ENCODE measurements around the gene ASPSCR1.

Gene ASPSCR1

DNA sequence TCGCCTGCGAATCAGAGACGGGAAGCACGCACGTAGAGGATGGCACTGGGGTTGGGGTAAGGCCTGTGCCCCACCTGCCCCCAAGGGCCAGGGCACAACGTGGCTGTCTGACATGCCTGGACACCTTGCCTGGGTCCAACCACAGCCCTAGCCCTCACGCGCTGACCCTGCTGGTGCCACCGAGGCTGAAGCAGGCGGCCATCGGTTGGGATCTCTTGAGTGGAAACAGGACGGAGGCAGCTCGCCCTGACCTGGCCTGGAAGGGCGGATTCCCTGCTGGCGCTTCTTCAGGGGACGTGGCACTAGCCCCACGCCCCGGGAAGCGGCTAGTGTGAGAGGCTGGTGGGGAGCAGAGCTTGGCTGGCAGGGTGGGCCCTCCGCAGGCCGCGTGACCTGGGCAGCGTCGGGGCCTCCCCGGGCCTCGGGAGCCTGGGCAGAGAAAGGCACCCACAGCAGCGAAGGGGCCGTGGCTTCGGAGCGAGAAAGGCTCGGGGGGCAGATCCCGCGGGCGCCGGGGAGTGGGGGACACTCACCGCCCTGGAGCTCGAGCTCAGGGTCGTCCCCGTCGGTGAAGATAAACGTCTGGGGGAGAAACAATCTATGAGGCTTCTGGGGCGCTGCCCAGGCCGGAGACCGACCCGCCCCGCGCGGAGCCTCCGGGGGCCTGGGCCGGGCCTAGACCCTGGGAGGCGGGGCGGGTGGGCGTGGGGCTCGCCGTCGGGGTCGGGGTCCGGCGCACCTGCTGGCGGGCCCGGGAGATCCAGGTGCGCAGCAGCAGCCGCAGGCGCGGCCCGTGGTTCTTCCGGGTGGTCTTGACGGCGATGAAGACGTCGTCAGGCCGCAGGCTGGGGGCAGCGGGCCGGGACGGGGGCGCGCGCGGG lies 73.6 kb downstream of the ASPSCR1 start:
- peak; percentile 59 for DNase-seq (ENCODE audit: insufficient read length, low spot score)
- TF ChIP-seq PAX5 (IDR thresholded peaks at IDR 0.05; ENCODE audit: insufficient read depth, low read length, severe bottlenecking) (no peak), POLR2AphosphoS5 (IDR thresholded peaks at IDR 0.05; ENCODE audit: low read depth, low read length) (no peak), SPI1 (IDR thresholded peaks at IDR 0.05; ENCODE audit: low read depth, low read length) (no peak), TAF1 (IDR thresholded peaks at IDR 0.05; ENCODE audit: low read depth, low read length) (no peak), POU2F2 (IDR thresholded peaks at IDR 0.05; ENCODE audit: low read depth, low read length) (no peak), POLR2A (IDR thresholded peaks at IDR 0.05; ENCODE audit: low read depth, low read length) (no peak)
- no peak for FAIRE-seq

DNA sequence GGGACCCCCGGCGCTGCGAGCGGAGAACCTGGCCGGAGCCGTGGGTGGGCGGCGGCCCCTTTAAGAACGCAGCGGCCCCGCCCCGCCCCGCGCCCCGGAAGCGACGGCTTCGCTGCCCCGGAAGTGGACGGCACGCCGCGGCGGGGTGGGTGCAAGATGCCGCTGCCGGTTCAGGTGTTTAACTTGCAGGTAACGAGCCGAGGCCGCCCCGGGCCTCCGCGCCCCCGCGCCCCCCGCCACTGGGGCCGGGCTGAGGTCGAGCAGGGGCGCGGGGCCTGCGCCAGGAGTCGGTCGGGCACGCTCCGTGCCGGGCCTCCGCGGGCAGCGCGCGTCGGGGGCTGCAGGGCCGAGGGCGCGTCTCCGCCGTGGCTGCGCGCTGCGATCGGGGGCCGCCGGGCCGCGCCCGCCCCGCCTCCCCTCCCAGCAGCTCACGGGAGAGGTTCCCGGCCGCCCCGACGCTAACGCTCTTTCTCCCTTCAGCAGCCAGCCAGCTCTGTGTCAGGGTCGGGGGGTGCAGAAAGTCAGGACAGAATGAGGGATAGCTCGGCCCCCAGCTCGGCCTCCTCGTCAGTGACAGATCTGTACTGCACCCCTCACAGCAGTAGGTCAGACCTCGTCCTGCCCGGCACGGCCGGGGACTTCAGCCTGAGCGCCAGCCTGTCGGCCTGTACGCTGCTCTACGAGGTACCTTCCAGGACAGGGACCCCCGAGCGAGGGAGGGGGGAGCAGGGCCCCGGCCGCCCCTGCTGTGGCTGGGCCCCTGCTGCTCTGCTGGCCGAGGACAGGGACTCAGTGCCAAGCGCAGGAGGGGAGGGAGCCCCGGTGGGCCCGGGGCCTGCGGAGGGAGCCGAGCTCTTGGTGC lies 74.6 kb downstream of the ASPSCR1 start, which contains the start of the genes GPS1 and RFNG:
Gene GPS1 (plus strand): TSS at position 123 of the 862 bp plus-strand sequence. CDS start 34 bp downstream, at position 157.
Gene RFNG (minus strand): TSS at position 36 of the 862 bp plus-strand sequence. CDS start 45 bp downstream, outside the sequence.
- DNase-seq (ENCODE audit: insufficient read length, low spot score) (peak; percentile 98), FAIRE-seq (peak; percentile 98)
- no peak for TF ChIP-seq SPI1 (IDR thresholded peaks at IDR 0.05; ENCODE audit: low read depth, low read length)
- TF ChIP-seq TAF1 (IDR thresholded peaks at IDR 0.05; ENCODE audit: low read depth, low read length): no peak
- no peak for TF ChIP-seq POU2F2 (IDR thresholded peaks at IDR 0.05; ENCODE audit: low read depth, low read length)
- TF ChIP-seq PAX5 (IDR thresholded peaks at IDR 0.05; ENCODE audit: insufficient read depth, low read length, severe bottlenecking): no peak

DNA sequence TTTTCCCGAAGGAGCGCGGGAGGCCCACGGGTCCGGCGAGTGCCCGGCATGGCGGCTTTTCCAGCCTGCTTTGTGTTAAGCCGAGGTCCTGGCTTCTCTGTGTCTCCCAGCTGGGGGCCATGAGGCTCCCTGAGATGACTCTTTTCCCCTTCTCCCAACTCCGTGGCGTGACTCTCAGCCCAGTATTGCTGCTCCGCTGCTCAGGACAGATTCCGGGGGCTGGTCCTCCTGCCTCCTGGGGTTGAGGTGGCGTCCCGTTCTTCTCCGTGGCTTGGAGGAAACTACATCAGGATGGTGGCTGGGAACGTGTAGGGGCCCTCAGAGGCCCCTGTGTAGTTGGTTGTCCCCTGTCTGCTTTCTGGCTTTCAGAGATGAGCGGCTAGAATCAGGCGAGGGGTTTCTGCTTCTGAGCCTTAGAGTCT lies 75.2 kb downstream of the ASPSCR1 start:
- no peak for DNase-seq (ENCODE audit: insufficient read length, low spot score)
- no peak for FAIRE-seq
- TF ChIP-seq POU2F2 (IDR thresholded peaks at IDR 0.05; ENCODE audit: low read depth, low read length) (no peak), POLR2AphosphoS5 (IDR thresholded peaks at IDR 0.05; ENCODE audit: low read depth, low read length) (no peak), PAX5 (IDR thresholded peaks at IDR 0.05; ENCODE audit: insufficient read depth, low read length, severe bottlenecking) (no peak), SPI1 (IDR thresholded peaks at IDR 0.05; ENCODE audit: low read depth, low read length) (no peak), TAF1 (IDR thresholded peaks at IDR 0.05; ENCODE audit: low read depth, low read length) (no peak), POLR2A (IDR thresholded peaks at IDR 0.05; ENCODE audit: low read depth, low read length) (no peak)

DNA sequence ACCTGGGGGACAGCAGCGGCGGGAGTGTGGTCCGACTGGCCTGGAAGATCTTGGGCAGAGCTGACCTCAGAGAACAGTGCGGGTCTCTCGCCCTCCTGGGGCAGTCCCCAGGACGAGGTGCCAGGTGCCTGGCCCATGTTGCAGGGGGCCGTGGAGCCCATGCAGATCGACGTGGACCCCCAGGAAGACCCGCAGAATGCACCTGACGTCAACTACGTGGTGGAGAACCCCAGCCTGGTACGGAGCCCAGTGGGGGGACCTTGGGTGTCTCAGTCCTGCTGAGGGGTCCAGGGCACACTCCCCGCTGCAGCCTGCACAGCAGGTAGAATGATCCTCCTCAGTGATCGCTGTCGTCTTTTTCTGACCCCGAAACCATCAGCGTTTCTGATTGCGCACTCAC lies 75.7 kb downstream of the ASPSCR1 start:
- FAIRE-seq: no peak
- TF ChIP-seq PAX5 (IDR thresholded peaks at IDR 0.05; ENCODE audit: insufficient read depth, low read length, severe bottlenecking) (no peak), SPI1 (IDR thresholded peaks at IDR 0.05; ENCODE audit: low read depth, low read length) (no peak), POLR2AphosphoS5 (IDR thresholded peaks at IDR 0.05; ENCODE audit: low read depth, low read length) (no peak), POLR2A (IDR thresholded peaks at IDR 0.05; ENCODE audit: low read depth, low read length) (no peak), TAF1 (IDR thresholded peaks at IDR 0.05; ENCODE audit: low read depth, low read length) (no peak), POU2F2 (IDR thresholded peaks at IDR 0.05; ENCODE audit: low read depth, low read length) (no peak)
- no peak for DNase-seq (ENCODE audit: insufficient read length, low spot score)

DNA sequence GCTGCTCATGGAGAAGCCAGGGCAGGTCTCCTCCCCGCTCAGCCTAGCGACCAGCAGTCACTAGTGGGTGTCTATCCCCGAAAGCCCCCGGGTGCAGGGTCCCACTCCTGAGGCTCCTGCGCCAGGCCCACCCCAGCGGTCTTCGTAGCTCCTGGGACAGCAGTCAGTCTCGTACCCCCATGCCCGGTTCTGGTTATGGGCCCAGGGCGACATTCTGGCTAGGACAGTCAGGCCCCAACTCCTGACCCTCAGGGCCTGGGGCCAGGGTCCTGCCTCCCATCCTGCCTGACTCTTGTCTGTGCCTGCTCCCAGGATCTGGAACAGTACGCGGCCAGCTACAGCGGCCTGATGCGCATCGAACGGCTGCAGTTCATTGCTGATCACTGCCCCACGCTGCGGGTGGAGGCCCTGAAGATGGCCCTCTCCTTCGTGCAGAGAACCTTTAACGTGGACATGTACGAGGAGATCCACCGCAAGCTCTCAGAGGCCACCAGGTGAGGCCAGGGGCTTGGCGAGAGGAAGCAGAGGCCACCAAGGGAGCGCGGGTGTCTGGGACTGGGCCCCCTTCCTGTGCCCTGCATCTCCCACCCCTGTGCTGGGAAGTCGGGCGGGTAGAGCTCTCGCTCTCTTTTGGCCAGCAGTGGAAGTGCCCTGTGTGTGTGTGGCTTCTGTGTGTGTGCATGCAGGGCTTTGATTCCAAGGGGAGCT lies 76.3 kb downstream of the ASPSCR1 start:
- DNase-seq (ENCODE audit: insufficient read length, low spot score) (no peak), FAIRE-seq (no peak)
- TF ChIP-seq POLR2AphosphoS5 (IDR thresholded peaks at IDR 0.05; ENCODE audit: low read depth, low read length): 0 out of 2 replicates have a peak, but pooled peaks have one; percentile 17
- no peak for TF ChIP-seq POU2F2 (IDR thresholded peaks at IDR 0.05; ENCODE audit: low read depth, low read length)

DNA sequence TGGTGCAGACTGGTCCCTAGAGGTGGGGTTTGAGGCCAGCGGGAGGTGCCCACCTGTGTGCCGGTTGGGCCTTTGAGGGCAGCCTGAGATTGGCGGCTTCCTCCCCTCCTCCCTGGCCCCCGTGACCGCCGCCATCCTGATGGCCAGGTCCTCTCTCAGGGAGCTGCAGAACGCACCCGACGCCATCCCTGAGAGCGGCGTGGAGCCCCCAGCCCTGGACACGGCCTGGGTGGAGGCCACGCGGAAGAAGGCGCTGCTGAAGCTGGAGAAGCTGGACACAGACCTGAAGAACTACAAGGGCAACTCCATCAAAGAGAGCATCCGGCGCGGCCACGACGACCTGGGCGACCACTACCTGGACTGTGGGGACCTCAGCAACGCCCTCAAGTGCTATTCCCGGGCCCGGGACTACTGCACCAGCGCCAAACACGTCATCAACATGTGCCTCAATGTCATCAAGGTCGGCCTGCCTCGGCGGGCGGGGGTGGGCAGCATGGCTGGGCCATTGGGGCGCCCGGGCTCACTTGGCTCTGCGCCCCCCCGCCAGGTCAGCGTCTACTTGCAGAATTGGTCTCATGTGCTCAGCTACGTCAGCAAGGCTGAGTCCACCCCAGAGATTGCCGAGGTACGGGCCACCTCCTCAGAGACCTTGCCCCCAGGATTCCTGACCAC lies 77.1 kb downstream of the ASPSCR1 start:
- no peak for TF ChIP-seq PAX5 (IDR thresholded peaks at IDR 0.05; ENCODE audit: insufficient read depth, low read length, severe bottlenecking)
- no peak for TF ChIP-seq POLR2AphosphoS5 (IDR thresholded peaks at IDR 0.05; ENCODE audit: low read depth, low read length)
- TF ChIP-seq POLR2A (IDR thresholded peaks at IDR 0.05; ENCODE audit: low read depth, low read length): no peak
- no peak for TF ChIP-seq TAF1 (IDR thresholded peaks at IDR 0.05; ENCODE audit: low read depth, low read length)
- no peak for TF ChIP-seq SPI1 (IDR thresholded peaks at IDR 0.05; ENCODE audit: low read depth, low read length)
- no peak for TF ChIP-seq POU2F2 (IDR thresholded peaks at IDR 0.05; ENCODE audit: low read depth, low read length)
- no peak for FAIRE-seq
- DNase-seq (ENCODE audit: insufficient read length, low spot score): no peak

DNA sequence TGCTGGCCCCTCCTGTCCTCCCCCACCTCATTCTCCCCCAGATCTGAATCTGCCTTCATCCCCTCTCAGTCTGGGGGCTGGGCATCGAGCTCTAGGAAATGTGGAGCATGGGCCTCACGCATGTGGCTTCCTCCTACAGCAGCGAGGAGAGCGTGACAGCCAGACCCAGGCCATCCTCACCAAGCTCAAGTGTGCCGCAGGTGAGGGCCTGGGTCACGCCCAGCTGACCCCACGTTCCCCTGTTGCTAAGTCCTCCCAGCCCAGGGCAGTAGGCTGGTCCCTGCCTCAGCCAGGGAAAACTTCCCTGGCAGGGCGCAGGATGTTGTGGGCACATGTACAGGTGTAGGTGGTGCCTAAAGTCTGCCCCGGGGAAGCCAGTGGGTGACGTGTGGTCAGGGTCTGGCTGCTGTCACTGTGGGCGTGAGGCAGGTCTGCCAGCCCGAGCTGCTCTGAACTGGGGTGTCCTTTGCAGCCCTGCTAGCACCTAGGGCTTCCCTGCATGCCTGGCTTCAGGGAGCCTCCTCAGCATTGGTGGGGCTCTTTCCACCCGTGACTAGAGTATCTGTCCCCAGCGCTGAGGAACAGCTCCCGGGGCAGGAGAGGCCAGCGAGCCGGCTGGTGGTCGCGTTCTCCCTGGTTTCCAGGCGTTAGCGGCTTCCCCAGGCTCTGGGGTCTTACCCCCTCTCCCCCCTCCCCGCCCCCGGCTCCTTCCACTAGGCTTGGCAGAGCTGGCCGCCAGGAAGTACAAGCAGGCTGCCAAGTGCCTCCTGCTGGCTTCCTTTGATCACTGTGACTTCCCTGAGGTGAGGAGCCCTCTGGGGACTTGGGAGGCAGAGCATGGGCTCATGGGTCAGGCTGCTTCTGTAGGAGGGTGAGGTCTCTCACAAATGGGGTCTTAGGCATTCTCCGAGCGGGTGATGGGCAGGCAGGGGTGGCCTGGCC lies 77.9 kb downstream of the ASPSCR1 start:
- peak; percentile 41; the same call in 1 of the 2 replicates for TF ChIP-seq POLR2AphosphoS5 (IDR thresholded peaks at IDR 0.05; ENCODE audit: low read depth, low read length)
- TF ChIP-seq PAX5 (IDR thresholded peaks at IDR 0.05; ENCODE audit: insufficient read depth, low read length, severe bottlenecking): no peak
- FAIRE-seq: no peak
- DNase-seq (ENCODE audit: insufficient read length, low spot score): no peak

Measured in GM12891 (cell line).